Left forelimb (tissue), 1 donor: ENCODE results near the gene CYBC1.

Experiments used
- DNase-seq: peaks from one replicate; pipeline ENCODE4 v3.0.0-alpha.2; 2018; ENCODE audit warnings: low spot score

CYBC1 gene

DNA sequence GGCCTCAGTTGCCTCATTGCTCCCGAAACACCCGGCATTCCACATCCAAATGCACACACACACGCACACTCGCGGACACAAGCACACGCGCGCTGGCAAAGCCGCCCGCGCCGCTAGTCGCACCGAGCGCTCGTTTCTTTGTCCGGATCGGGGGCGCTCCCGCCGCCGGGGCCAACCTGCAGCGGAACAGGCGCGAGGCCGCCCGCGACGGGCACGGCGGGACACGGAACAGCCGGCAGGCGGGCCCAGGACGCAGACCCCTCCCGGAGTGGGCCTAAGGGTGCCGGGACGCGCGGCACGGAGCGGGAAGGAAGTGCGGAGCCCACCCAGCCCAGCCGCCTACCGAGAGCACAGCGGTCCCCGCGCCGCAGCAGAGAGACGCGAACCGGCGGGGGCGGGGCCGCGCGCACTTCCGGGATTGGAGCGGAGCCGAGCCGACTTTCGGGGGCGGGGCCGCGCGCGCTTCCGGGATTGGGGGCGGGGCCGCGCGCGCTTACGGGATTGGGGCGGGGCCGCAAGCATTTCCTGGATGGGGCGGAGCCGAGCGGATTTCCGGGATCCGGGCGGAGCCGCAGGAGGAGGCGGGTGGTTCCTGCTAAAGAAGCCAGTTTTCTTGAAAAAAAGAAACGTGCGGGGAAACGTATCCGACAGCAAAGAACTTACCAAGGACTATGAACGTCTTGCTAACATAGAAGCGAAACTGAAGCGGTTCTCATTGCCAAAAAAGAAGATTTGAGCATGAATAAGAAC lies at the start of gene CYBC1:
Gene CYBC1, minus strand, starts transcription at position 396 of the 750 bp plus-strand sequence. CDS start 1,498 bp downstream, outside the sequence.
- peak; percentile 97 for DNase-seq

DNA sequence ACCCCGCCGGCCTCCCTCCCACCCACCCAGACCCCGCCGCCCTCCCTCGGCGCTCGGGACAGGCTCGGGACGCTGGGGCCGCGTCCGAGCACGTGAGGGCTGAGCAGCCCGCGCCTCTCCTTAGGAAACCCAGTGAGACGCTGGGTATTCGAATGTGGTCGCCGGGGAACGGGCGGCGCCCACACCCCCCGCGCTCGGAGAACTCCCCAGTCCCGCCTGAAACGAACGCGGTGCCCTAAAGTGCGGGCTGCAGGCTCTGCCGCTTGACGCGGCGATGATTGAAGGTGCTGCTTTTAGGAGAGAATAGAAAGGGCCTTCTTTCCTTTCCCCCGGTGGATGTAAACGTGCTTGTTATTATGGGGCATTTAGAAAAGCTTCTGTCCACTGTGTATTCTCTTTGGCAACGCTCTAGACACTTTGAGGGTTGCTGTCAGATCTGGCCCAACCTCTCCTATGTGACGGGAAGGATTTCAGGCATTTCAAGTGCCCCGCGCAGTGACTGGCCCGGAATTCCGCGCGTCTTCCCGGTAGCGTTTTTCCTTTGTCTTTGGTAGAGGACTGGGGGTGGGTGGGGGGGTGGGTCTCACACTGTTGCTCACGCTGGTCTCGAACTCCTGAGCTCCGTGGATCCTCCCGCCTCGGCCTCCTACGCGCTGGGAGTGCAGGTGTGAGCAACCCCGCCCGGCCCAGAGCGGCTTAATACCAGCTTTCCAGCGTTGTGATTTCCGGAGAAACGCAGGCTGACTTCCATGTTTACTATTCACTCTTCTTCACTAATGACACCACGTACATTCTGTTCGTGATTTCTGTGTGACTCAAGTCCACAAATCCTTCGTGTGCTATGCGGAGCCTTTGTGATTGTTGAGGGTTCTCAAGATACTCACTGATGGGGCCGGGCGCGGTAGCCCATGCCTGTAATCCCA lies 47.2 kb upstream of the CYBC1 start:
- peak; percentile 81 for DNase-seq

DNA sequence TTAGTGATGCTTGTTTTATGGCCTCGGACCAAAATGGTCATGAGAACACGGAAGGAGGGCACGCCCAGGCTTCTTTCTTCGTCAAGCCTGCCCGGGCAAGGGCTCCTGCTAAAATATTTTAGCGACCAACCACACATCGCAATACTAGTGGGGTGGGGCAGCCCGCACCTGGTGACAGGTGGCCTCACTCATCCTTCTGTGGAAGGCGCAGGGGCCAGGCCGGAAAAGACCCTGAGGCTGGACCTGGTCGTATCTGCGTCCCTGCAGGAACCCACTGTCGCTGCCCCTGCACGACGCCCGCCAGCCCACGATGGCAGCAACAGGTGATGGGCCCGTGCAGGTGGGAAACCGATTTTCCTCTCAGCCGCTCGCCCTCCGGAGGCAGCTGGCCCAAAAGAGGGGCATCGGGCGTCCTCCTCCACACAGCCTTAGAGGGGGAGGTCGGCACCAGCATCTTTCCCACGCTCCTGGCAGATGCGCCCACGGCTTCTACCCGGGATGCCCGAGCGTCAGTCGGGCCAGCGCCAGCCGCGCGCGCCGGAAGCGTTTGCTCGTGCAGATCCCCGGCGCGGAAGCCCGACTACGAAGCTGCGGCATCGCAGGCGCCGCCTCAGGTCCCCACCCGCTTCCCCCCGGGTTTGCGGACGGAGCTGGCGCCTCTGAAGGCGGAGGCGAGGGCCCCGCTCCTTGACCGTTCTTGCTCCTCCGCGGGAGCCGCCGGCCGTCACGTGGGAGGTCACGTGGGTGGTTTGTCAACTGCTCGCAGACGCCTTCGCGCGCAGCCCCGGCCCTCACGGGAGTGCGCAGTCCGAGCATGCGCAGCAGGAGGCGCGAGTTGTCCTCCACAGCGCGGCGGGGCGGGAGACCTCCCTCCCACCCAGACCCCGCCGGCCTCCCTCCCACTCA lies 46.2 kb upstream of the CYBC1 start:
- peak; percentile 96 for DNase-seq

DNA sequence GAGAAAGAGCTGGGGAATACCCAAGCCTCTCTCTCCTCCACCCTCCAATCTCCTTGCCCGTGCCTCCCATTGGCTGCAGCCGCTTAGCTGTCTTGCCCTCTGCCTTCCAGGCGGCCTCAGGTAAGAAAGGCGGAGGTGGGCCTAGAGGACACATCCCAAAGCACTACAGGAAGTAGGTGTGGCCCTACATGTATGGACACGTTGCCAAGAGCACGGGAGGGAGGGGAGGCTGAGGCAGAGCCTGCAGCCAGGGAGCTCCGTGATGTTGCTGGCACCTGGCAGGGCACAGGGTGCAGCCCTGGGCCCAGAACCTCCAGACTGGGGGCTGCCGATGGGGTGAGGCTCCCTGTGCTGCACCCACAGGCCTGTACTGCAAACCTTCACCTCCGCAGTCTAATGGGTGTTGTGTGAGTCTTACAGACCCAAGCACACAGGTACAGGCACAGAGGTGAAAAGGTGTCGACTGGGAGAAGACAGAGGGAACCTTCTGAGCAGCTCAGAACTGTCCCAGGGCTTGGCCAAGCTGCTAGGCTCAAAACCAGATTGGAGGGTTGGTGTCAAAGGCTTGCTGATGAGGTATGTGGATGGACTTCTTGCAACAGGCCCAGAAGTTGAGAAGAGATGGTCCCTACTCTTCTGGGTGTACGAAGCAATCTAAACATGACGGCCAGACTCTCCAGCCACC lies 45.4 kb upstream of the CYBC1 start:
- DNase-seq, result no peak

DNA sequence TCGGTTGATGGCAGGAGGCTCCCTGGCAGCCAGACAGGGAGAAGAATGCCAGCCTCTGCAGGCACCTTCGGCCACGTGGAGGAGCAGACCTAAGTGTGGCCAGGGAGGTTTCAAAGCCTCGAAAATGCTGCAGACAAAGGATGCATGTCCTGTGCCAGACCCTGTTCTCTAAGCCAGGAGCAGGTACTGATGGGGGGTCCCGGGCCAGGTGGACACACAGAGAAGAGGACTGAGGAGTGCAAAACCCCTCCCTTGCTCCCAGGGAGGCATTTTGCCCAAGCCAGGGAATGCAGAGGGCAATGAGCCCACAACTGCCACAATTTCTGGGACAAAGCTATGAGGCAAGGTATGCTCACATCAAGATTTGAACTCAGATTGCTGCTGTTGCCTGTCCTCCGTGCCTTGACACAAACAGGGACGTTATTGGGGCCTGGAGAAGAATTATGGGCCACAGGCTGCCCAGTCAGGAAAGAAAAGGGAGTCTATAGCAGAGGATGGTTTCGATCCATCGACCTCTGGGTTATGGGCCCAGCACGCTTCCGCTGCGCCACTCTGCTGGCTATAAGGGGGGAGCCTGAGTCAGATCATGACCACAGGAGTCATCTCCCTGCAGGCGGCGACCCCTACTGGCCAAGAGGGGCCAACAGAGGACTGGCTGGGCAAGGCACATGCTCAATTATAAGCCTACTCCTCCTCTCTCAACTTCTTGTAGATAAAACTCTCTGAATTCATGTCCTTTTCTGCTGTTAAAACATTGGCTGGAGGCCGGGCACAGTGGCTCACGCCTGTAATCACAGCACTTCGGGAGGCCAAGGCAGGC lies 43.9 kb upstream of the CYBC1 start:
- peak; percentile 96 for DNase-seq

DNA sequence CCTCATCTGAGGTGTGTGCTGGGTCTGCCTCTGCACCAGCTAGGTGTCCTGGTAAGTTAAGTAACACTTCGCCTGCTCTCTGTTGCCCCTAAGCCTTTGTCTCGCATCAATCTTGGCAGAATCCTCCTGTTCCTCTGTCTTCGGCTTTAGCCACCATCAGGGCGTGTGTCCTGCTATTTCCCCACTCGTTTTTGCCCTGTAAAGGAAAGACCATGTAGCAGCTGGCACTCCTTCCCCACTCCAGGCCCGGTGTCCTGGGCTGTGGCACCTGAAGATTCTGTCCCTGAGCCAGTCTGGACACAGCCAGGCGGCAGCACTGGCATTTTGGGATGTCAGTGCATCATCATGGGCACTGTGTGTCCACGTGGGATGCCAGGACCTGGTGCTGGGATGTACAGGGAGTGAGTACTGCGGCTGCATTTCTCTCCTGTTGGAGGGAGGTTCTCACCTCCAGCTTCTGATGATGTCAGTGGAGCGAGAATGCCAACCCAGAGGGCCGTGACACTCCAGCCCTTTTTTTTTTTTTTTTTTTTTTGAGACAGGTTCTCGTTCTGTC lies 42.8 kb upstream of the CYBC1 start:
- no peak for DNase-seq

DNA sequence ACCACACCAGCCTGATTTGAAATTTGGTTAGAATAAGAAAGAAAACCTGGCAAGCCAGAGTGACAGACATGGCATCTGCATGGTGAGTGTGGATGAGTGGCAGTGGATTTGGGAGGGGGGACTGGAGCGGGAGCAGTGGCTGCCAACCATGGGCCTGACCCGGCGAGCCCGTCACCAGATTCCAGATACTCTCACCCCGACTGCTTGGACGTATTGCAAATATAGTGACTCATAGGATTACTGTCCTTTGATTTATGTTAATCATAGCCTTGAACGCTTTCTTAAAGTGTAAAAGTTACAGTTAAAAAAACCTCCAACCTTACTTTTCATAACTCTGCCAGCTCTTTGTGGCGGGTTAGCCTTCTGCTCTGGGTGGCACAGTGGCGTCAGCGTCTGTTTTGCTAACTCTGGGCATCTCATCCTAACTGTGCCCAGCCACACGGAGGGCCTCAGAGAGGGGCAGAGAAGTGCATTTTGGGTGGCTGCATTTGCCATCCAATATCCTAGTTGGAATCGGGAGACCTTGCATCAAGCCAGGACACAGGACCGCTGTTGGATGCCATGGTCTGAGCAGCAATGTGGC lies 42.2 kb upstream of the CYBC1 start:
- DNase-seq, result no peak

DNA sequence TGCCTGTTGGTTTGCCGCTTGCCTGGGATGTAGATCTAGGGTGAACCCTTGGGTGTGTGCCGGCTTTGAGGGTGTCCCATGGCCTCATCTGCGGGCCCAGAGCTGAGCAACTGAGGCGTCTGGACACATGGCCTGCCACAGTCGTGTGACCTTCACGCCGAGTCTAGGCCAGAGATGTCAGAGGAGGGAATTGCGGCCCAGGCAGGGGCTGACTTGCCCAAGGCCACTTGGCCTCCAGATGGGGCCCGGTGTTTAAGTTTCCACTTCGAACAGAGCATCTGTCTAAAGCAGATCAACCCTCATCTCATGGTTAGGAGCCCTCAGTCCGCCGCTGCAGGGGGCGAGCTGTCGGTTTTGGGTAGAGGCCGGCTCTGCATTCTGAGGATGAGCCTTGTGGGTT lies 41.0 kb upstream of the CYBC1 start:
- DNase-seq, result no peak

DNA sequence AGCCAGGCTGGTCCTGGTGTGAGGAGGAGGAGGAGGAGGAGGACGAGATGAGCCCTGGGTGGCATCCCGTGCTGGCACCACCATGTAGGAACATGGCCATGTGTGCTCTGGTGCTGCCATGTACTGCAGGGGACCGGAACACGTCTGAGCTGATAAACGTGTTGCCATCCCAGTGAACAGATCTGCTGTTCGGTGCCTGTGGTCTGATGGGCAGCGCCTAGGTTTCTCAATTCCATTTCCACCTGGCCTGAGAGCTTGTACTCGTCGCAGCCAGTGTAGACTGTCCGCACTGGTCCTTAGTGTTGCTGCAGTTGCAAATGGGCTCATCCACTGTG lies 40.6 kb upstream of the CYBC1 start:
- DNase-seq, result no peak

DNA sequence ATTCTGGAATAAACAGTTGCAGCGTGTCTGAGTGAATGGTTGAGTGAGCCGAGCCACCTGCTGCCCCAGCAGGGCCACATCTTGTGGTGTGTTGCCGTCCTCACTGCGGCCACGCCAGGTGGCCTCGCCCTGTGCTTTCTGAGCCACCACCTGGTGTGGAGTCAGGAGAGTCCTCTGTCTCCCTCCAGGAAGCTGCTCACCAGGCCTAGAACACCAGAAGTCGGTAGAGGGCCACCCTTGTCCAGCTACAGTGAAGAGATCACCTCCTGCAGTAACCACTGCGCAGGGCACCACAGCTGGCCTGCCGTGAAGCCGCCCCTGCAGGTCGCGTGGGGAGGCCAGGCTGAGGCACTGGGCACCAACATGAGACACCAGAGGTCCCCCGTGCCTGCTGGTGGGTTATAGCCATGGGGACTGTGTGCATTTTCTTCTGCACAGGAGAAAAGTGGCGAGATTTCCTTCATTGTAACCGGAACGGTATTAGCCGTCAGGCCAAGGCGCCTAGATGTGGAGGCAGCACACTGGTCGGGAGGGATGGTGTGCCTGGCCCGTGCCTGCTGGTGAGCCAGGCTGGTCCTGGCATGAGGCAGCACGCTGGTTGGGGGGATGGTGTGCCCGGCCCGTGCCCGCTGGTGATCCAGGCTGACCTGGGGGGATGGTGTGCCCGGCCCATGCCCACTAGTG lies 40.1 kb upstream of the CYBC1 start:
- no peak for DNase-seq

DNA sequence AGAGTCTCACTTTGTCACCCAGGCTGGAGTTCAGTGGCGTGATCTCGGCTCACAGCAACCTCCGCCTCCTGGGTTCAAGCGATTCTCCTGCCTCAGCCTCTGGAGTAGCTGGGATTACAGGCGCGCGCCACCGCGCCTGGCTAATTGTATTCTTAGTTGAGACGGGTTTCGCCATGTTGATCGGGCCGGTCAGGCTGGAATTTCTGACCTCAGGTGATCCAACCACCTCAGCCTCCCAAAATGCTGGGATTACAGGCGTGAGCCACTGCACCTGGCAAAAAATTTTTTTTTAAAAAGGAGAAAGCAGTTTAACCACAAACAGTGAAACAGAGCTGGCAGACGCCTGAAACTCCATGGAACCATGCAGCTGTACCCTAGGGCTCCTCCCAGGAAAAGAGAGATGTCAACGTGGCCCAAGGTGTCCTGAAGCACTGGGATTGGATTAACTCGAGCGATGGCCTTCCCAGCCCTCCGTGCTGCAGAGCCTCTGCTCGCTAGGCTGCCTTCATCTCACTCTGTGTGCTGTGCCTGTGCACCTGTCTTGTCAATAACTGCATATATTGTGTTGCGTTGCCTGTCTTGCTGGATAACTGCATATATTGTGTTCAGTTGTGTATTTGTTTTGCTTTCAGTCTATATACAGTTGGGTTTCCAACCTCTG lies 39.4 kb upstream of the CYBC1 start:
- no peak for DNase-seq

DNA sequence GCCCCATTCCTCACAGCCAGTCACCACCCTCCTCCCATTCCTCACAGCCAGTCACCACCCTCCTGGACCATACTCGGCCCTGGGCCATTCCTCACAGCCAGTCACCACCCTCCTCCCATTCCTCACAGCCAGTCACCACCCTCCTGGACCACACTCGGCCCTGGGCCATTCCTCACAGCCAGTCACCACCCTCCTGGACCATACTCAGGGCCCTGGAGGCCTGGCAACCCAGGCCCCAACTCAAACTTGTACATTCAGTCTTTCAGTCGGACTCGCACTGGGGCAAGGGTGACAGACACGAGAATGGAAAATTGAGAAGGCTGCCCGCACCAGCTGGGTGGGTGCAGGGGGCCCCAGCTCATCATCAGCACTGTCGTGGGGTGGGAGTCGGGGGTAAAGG lies 38.6 kb upstream of the CYBC1 start:
- DNase-seq, result no peak

DNA sequence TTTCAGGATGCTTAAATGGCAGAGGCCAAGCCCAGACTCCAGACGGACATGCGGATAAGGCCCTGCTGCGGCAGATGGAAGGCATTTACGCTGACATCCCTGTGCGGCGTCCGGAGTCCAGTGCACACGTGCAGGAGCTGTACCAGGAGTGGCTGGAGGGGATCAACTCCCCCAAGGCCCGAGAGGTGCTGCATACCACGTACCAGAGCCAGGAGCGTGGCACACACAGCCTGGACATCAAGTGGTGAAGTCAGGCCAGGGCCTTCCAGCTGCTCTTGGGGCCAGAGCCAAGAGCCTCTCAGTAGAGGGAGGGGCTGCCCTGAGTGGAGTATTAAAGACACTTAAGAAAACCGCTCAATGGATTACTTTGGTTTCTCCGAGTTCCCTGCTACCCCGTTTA lies 37.4 kb upstream of the CYBC1 start:
- DNase-seq, result no peak

DNA sequence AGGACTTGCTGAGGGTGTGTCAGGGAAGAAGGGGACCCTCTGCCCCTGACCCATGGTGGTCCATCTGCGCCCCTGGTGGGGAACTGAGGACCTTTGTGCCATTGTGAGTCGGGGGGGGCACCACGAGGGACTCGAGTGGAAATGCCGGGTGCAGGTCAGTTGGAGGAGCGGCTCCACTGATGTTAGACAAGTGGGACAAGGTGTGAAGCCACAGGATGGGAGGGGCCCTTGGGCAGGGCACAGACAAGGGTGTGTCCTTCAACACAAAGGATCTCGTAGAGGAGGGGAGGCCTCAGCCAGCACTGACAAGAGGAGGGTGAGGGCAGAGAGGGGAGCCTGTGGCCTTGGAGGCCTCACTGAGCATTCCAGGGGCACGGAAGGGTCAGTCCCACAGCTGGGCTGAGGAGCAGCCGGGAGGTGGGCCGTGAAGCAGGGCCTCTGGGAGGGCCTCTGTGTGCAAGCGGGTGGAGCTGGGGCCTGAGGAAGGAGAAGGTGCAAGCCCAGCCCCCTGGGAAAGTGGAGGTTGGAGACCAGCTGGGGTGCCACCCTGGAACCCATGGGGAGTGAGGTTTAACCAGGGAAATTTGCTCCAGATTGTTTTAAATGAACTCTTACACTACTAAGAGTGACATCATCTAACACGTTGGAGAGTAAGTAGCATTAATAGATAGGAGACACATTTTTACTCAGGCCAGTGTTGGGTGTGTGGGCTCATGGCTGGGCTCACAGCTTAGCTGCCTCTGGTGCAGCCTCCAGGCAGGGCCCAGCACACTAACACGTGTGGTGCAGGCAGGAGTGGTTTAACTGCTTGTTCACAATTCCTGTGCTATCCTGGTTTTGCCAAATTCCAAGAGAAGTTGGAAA lies 35.9 kb upstream of the CYBC1 start:
- DNase-seq, result no peak

DNA sequence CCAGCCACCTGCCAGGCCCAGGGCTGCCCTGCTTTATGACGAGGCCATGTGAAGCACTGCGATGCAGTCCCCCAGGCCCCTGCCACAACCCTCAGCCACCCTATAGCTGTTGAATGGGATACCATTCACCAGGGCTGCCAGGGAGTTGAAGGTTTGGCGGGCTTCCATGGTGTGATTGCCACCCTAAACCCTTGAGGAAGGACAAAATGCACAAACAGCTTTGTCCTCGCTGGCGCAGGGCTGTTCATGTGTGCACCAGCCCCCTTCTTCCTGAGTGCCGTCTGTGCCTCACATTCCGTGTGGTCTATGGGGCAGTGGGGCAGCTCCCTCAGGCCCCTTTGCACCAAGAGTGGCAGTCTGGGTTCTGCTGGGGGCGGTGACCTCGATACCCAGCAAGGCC lies 33.3 kb upstream of the CYBC1 start:
- no peak for DNase-seq

DNA sequence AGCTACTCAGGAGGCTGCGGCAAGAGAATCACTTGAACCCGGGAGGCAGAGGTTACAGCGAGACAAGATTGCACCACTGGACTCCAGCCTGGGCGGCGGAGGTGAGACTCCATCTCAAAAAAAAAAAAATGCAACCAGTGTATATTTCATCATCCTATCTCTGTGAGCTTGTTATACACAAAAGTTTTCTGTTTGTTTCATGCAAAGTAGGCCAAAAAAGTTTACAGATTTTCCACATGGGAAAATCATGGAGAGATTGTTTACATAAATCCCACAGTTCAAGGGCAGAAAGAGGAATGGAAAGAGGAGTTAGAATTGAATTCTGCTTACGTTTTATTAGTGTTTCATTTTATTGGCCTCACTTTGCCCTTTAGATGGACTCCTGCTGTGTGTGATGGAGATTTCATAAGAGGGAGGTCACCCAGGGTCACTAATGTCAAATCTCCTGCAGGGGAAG lies 32.7 kb upstream of the CYBC1 start:
- no peak for DNase-seq

DNA sequence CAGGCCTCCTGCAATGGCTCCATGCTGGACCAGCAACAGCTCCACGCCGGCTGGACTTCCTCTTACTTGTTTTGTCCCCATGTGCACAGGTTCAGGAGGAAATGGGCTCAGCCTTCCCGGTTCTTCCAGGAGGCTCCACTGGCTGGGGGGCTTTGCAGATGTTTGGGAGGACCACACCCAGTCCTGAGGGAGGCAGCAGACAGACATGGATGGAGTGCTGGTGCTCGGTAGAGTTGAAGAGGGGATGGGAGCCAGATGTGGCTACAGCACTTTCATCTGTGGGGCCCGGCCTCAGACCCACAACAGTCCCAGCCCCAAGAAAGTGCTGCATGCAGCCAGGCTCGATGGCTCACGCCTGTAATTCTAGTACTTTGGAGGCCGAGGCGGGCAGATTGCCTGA lies 29.8 kb upstream of the CYBC1 start:
- no peak for DNase-seq

DNA sequence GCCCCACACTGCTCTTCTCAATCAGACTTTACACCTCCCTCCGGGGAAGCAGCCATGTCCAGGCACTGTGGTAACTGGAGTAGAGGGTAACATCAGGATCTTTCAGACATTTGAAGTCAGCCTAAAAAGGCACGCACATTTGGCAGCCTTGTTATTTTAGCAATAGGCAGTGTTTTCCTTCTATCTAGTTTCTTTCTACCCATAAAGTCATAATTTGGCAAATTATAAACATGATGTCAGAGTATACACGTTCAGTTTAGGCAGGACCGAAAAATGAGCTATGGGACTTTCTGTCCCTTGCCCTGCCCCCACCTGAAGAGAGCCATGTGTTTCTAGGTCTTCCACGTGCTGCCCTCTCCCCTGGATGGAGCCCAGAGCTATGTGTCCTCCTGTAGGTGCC lies 29.1 kb upstream of the CYBC1 start:
- no peak for DNase-seq
